Stimulated activated CD8-positive, alpha-beta memory T cell treated with anti-CD3 and anti-CD28 coated beads, Interleukin-12 subunit alpha, Interleukin-12 subunit beta, amount 100 ng/mL, for 1 hour (primary cell): Measurements from ENCODE around the gene GSTM4.
"Not testable (repeated sequence)": the region's sequence is repeated elsewhere in the genome, so short reads cannot be mapped to it uniquely, and the experiment has no call there.

Experiments
- DNase-seq: peaks from one replicate; pipeline ENCODE4 v3.0.0-alpha.2; 2020; ENCODE audit warnings: low read depth

GSTM4 gene

GRCh38 chr1:109704173-109704572 lies 48.3 kb downstream of the GSTM4 start:
- no peak for DNase-seq

DNA sequence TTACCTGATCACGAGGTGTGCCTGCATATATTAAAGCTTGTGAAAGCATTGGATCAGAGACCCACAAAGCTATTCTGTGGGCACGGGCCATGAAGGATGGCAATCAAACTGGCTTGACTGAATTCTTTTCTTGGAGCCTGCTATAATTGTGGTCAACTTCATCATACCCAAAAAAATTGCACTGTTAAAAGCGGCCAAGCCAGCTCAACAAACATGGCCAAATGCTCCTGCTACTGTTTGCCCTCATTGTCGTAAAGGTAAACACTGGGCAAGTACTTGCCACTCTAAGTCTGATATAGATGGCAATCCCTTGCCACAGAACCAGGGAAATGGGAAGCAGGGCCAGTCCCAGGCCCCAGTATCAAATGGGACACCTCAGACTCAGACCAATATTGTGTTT lies 49.5 kb downstream of the GSTM4 start:
- no peak for DNase-seq

GRCh38 chr1:109708949-109709348 lies 53.0 kb downstream of the GSTM4 start:
- not testable (repeated sequence) for DNase-seq

GRCh38 chr1:109709822-109710221 lies 53.9 kb downstream of the GSTM4 start:
- not testable (repeated sequence) for DNase-seq
